HCT116 (cell line): ENCODE data around the gene IRF8. TPM values are rescaled to one million over a fixed set of nuclear protein-coding genes. Genes with fewer than 3 reads are reported as not detected.

Experiments
- ATAC-seq: fragments of 200-7000 bp; cut with Tn5 transposase; 2 replicates; pipeline ENCODE4 v1.9.1; 2020; ENCODE audit warnings: mild to moderate bottlenecking, moderate library complexity
- BruUV-seq: library from RNA; stranded (reverse); fragments of 400-500 nt; replicated peaks from 2 replicates; lab custom pipeline; 2021; lab: Mats Ljungman, UMichigan
- CTCF ChIA-PET: fragments of 300-600 bp; sonication (Branson Sonifier 250); formaldehyde crosslinking; loops from one replicate; lab custom pipeline; 2021; ENCODE audit warnings: antibody characterized with exemption; lab: Charles Lee
- POLR2A ChIA-PET: fragments of 300-600, 350-600 bp; sonication (Branson Sonifier 250); formaldehyde crosslinking; loops from one replicate; lab custom pipeline; 2021; ENCODE audit warnings: antibody characterized with exemption; lab: Charles Lee
- RAD21 ChIA-PET, 2 experiments: fragments of 300-600 bp; sonication (Branson Sonifier 250); formaldehyde crosslinking; loops; one replicate each; lab custom pipeline; 2023; ENCODE audit warnings: low total read pairs in 2 of 2; ENCODE audit not compliant: uncharacterized antibody in 2 of 2, unreplicated experiment in 2 of 2, low non-redundant PET in 1 of 2; lab: Charles Lee
- DNase-seq: peaks from one replicate; pipeline ENCODE4 v3.0.0-alpha.2; 2010; ENCODE audit warnings: low read depth, low spot score
- H2AFZ ChIP-seq: fragments of 200-600 bp; shearing (Covaris generic), sonication (generic); 2 replicates; pipeline ENCODE4 v1.6.1; 2017; ENCODE audit warnings: low read depth, mixed run types, mixed read lengths, antibody characterized with exemption, low read length; ENCODE audit not compliant: poor library complexity, severe bottlenecking
- H3K27ac ChIP-seq: 2 replicates; pipeline ENCODE4 v1.5.1; 2012; ENCODE audit warnings: low read depth, low read length
- H3K27me3 ChIP-seq: fragments of 200-600 bp; sonication (generic); 2 replicates; pipeline ENCODE4 v1.6.1; 2016; ENCODE audit warnings: mixed run types, low read length, mixed read lengths; ENCODE audit not compliant: insufficient read depth
- H3K36me3 ChIP-seq, 2 experiments: fragments of 200-500 bp in 1 of 2; fragments of 200-600 bp in 1 of 2; sonication (Bioruptor generic) in 1 of 2; sonication (generic) in 1 of 2; 2 replicates each; pipeline versions ENCODE4 v1.5.1 to v1.6.1; 2014 to 2016; ENCODE audit warnings: low read length in 2 of 2, inconsistent platforms in 1 of 2, mixed read lengths in 1 of 2, mixed run types in 1 of 2; ENCODE audit not compliant: insufficient read depth in 2 of 2, control insufficient read depth in 1 of 2
- H3K4me1 ChIP-seq, 2 experiments: fragments of 200-600 bp in 1 of 2; sonication (generic) in 1 of 2; 2 replicates each; pipeline versions ENCODE4 v1.5.1 to v1.6.1; 2012 to 2017; ENCODE audit warnings: low read length in 2 of 2, inconsistent platforms in 1 of 2, mild to moderate bottlenecking in 1 of 2, mixed read lengths in 1 of 2, mixed run types in 1 of 2, moderate library complexity in 1 of 2; ENCODE audit not compliant: insufficient read depth in 2 of 2, control insufficient read depth in 1 of 2
- H3K4me2 ChIP-seq: fragments of 200-600 bp; sonication (generic); 2 replicates; pipeline ENCODE4 v1.6.1; 2017; ENCODE audit warnings: mixed run types, low read length, mixed read lengths
- H3K4me3 ChIP-seq, 2 experiments: fragments of 200-600 bp in 1 of 2; sonication (generic) in 1 of 2; replicated peaks in 1 of 2; 2 replicates each; pipeline ENCODE4 v1.5.1; 2011 to 2016; ENCODE audit warnings: low read length in 2 of 2, control low read depth in 1 of 2, low read depth in 1 of 2, mild to moderate bottlenecking in 1 of 2, mixed read lengths in 1 of 2, mixed run types in 1 of 2
- H3K79me2 ChIP-seq: fragments of 200-600 bp; sonication (generic); 2 replicates; pipeline ENCODE4 v1.6.1; 2017; ENCODE audit warnings: mild to moderate bottlenecking, mixed run types, low read length, moderate library complexity, mixed read lengths; ENCODE audit not compliant: insufficient read depth
- H3K9ac ChIP-seq: fragments of 200-600 bp; sonication (generic); 2 replicates; pipeline ENCODE4 v1.6.1; 2016; ENCODE audit warnings: low read length, mixed read lengths
- H3K9me2 ChIP-seq: fragments of 200-600 bp; sonication (generic), shearing (Covaris generic); 2 replicates; pipeline ENCODE4 v1.6.1; 2017; ENCODE audit warnings: mixed run types, mild to moderate bottlenecking, moderate library complexity; ENCODE audit not compliant: insufficient read depth
- H3K9me3 ChIP-seq, 2 experiments: fragments of 200-500 bp in 1 of 2; fragments of 200-600 bp in 1 of 2; sonication (Bioruptor generic) in 1 of 2; sonication (generic) in 1 of 2; 2 replicates each; pipeline ENCODE4 v1.6.1; 2014 to 2017; ENCODE audit warnings: low read length in 2 of 2, mixed read lengths in 2 of 2, inconsistent platforms in 1 of 2, low read depth in 1 of 2, mild to moderate bottlenecking in 1 of 2, mixed run types in 1 of 2, moderate library complexity in 1 of 2; ENCODE audit not compliant: control insufficient read depth in 1 of 2, insufficient read depth in 1 of 2
- H4K20me1 ChIP-seq: fragments of 200-600 bp; sonication (generic), shearing (Covaris generic); 2 replicates; pipeline ENCODE4 v1.6.1; 2017; ENCODE audit warnings: mixed run types, mild to moderate bottlenecking, moderate library complexity; ENCODE audit not compliant: insufficient read depth
- ATF3 ChIP-seq: IDR thresholded peaks from 2 replicates; pipeline ENCODE4 v1.6.1; 2012
- CBX3 ChIP-seq: IDR thresholded peaks from 2 replicates; pipeline ENCODE4 v1.6.1; 2012; ENCODE audit warnings: low read depth
- CTCF ChIP-seq, 3 experiments: fragments of 200-600 bp in 1 of 3; sonication (generic) in 1 of 3; IDR thresholded peaks in 2 of 3; conservative IDR thresholded peaks in 1 of 3; 2 replicates each; pipeline ENCODE4 v1.5.1; 2012 to 2017; ENCODE audit warnings: low read depth in 2 of 3, low read length in 2 of 3, antibody characterized with exemption in 1 of 3, borderline replicate concordance in 1 of 3, control low read depth in 1 of 3, mild to moderate bottlenecking in 1 of 3, mixed read lengths in 1 of 3, mixed run types in 1 of 3, moderate library complexity in 1 of 3; ENCODE audit not compliant: insufficient read depth in 1 of 3
- ELF1 ChIP-seq: IDR thresholded peaks from 2 replicates; pipeline ENCODE4 v1.6.1; 2012; ENCODE audit warnings: low read depth, borderline replicate concordance
- JUND ChIP-seq: IDR thresholded peaks from 2 replicates; pipeline ENCODE4 v1.6.1; 2012
- MAX ChIP-seq: IDR thresholded peaks from 2 replicates; pipeline ENCODE4 v1.6.1; 2012
- POLR2A ChIP-seq: IDR thresholded peaks from 2 replicates; pipeline ENCODE4 v1.7.0; 2011; ENCODE audit warnings: borderline replicate concordance; ENCODE audit not compliant: insufficient read depth, insufficient read length; ENCODE audit errors: extremely low read depth
- POLR2AphosphoS5 ChIP-seq: IDR thresholded peaks from 2 replicates; pipeline ENCODE4 v1.6.1; 2011; ENCODE audit warnings: mild to moderate bottlenecking, low read depth, low read length, moderate library complexity
- RAD21 ChIP-seq: IDR thresholded peaks from 2 replicates; pipeline ENCODE4 v1.6.1; 2012; ENCODE audit warnings: low read depth, mild to moderate bottlenecking
- SIN3A ChIP-seq: IDR thresholded peaks from 2 replicates; pipeline ENCODE4 v1.6.1; 2012; ENCODE audit warnings: low read depth
- SP1 ChIP-seq: IDR thresholded peaks from 2 replicates; pipeline ENCODE4 v1.6.1; 2012; ENCODE audit warnings: low read depth
- SRF ChIP-seq: IDR thresholded peaks from 2 replicates; pipeline ENCODE4 v1.6.1; 2012; ENCODE audit warnings: low read depth
- YY1 ChIP-seq: IDR thresholded peaks from 2 replicates; pipeline ENCODE4 v1.6.1; 2011; ENCODE audit warnings: low read length, low read depth, moderate library complexity, mild to moderate bottlenecking; ENCODE audit not compliant: insufficient replicate concordance; ENCODE audit errors: extremely low read depth
- ZNF274 ChIP-seq: fragments of 200-500 bp; sonication (Bioruptor generic); IDR thresholded peaks from 2 replicates; pipeline ENCODE4 v1.6.1; 2014; ENCODE audit warnings: mild to moderate bottlenecking, low read depth, low read length, inconsistent platforms
- intact Hi-C: fragments of 100-400 bp; cut with micrococcal nuclease; formaldehyde crosslinking; loops from 2 replicates; pipeline ENCODE4 v1.10.0; 2022
- total RNA-seq: library from RNA; stranded (reverse); gene quantifications from one replicate; pipeline ENCODE4 v1.2.1, GENCODE V29; 2021; ENCODE audit not compliant: unreplicated experiment

Gene IRF8
- total RNA-seq, 1 experiment from 2014 or later: 0.61 TPM

- no peak for ATAC-seq
- CTCF ChIA-PET: no interaction called here
- Histone ChIP-seq H3K9me3 (0 out of 4 replicates have a peak, but pooled peaks cover 0 to 5% of the 10 kb centered on the region in 2 experiments), H3K36me3 (no peaks in the 10 kb centered on the region), H3K4me1 (no peaks in the 10 kb centered on the region), H3K9ac (no peak overlapping the region), H3K4me2 (no peak overlapping the region), H3K9me2 (no peaks in the 10 kb centered on the region), H3K79me2 (no peaks in the 10 kb centered on the region), H3K4me3 (no peak overlapping the region), H4K20me1 (no peaks in the 10 kb centered on the region), H3K27me3 (peaks cover 33% of the 10 kb centered on the region; the same call in 1 of the 2 replicates), H3K27ac (no peak overlapping the region), H2AFZ (no peak overlapping the region)
- TF ChIP-seq CBX3: no peak
- no peak for TF ChIP-seq CTCF (IDR thresholded peaks at IDR 0.05 in 2 of 3, conservative IDR thresholded peaks at IDR 0.05 in 1 of 3; ENCODE audit: borderline replicate concordance in 1 of 3, insufficient read depth in 1 of 3, low read depth in 2 of 3, low read length in 2 of 3)
- TF ChIP-seq SIN3A: no peak
- TF ChIP-seq POLR2A: no peak
- TF ChIP-seq SP1: no peak
- TF ChIP-seq YY1: no peak
- no peak for TF ChIP-seq ELF1
- TF ChIP-seq ATF3: no peak
- no peak for TF ChIP-seq JUND
- no peak for TF ChIP-seq SRF
- no peak for TF ChIP-seq POLR2AphosphoS5
- TF ChIP-seq RAD21: no peak
- no peak for TF ChIP-seq MAX
- TF ChIP-seq ZNF274: no peak
- RAD21 ChIA-PET: no interaction called here
- POLR2A ChIA-PET: no interaction called here
- no peak for DNase-seq
- intact Hi-C loops: loop anchor here (10.0 kb wide), 1 partner anchor 59 kb away; no protein-coding TSS in a partner anchor
- no TSS peak for BruUV-seq
These were observed 6.4 kb downstream of the IRF8 start for GRCh38 chr16:85905110-85906095.
